ENCODE data around the gene PRAMEF13. TPM values are rescaled to one million over a fixed set of nuclear protein-coding genes. Genes with fewer than 3 reads are reported as not detected.

The PRAMEF13 gene
- polyA plus RNA-seq, 1 experiment, result not detected

Other genes with a start within 250 kb of the PRAMEF13 start
- gene PRAMEF27, start 144.8 kb downstream of the PRAMEF13 start, polyA plus RNA-seq (2011; rRNA removed), result not detected in 2 replicates
- gene HNRNPCL3, start 140.6 kb downstream of the PRAMEF13 start, polyA plus RNA-seq (2011; rRNA removed), result not detected in 2 replicates
- not detected in 2 replicates for gene PRAMEF25, start 130.6 kb downstream of the PRAMEF13 start, polyA plus RNA-seq (2011; rRNA removed)
- gene HNRNPCL2, start 84.6 kb downstream of the PRAMEF13 start, polyA plus RNA-seq (2011; rRNA removed), result not detected in 2 replicates
- gene PRAMEF26, start 45.4 kb downstream of the PRAMEF13 start, polyA plus RNA-seq (2011; rRNA removed), result not detected in 2 replicates
- not detected in 2 replicates for gene HNRNPCL4, start 35.8 kb downstream of the PRAMEF13 start, polyA plus RNA-seq (2011; rRNA removed)
- not detected in 2 replicates for gene PRAMEF9, start 29.6 kb downstream of the PRAMEF13 start, polyA plus RNA-seq (2011; rRNA removed)
- gene PRAMEF18, start 24.7 kb upstream of the PRAMEF13 start, polyA plus RNA-seq (2011; rRNA removed), result not detected in 2 replicates
- gene PRAMEF5, start 52.8 kb upstream of the PRAMEF13 start, polyA plus RNA-seq (2011; rRNA removed), result not detected in 2 replicates
- not detected in 2 replicates for gene PRAMEF8, start 83.7 kb upstream of the PRAMEF13 start, polyA plus RNA-seq (2011; rRNA removed)
- not detected in 2 replicates for gene PRAMEF33, start 102.1 kb upstream of the PRAMEF13 start, polyA plus RNA-seq (2011; rRNA removed)
- not detected in 2 replicates for gene PRAMEF15, start 114.2 kb upstream of the PRAMEF13 start, polyA plus RNA-seq (2011; rRNA removed)
- not detected in 2 replicates for gene PRAMEF14, start 145.7 kb upstream of the PRAMEF13 start, polyA plus RNA-seq (2011; rRNA removed)
- gene PRAMEF19, start 170.5 kb upstream of the PRAMEF13 start, polyA plus RNA-seq (2011; rRNA removed), result not detected in 2 replicates
- not detected in 2 replicates for gene PRAMEF17, start 188.2 kb upstream of the PRAMEF13 start, polyA plus RNA-seq (2011; rRNA removed)
- not detected in 2 replicates for gene PRAMEF20, start 209.0 kb upstream of the PRAMEF13 start, polyA plus RNA-seq (2011; rRNA removed)

Measured in BJ (cell line).